Left colon (tissue), 2 donors: Measurements from ENCODE around the gene PRR15L. TPM values are rescaled to one million over a fixed set of nuclear protein-coding genes. Genes with fewer than 3 reads are reported as not detected.
"Not testable (repeated sequence)": the region's sequence is repeated elsewhere in the genome, so short reads cannot be mapped to it uniquely, and the experiment has no call there.

Experiments used
- ATAC-seq: fragments of 200-7000 bp; cut with Tn5 transposase; one replicate; pipeline ENCODE4 v1.9.1; 2020; ENCODE audit warnings: mild to moderate bottlenecking, moderate library complexity
- DNase-seq, 2 donors: peaks; one replicate each; pipeline ENCODE4 v3.0.0-alpha.2; 2020
- intact Hi-C, 2 donors: fragments of 100-400 bp; cut with DNase I in 1 of 2; cut with micrococcal nuclease in 1 of 2; formaldehyde crosslinking; loops; one replicate each; pipeline versions ENCODE4 v1.11.2 to v1.14.0; 2022; cut with DNase I, micrococcal nuclease
- total RNA-seq, 2 donors: library from RNA; stranded (reverse); fragmentation: NEBNext Ultra II Directional; extraction: Animal tissue kit (Norgen Biotek cat#: 25700); gene quantifications; one replicate each; pipeline ENCODE4 v1.2.1, GENCODE V29; 2021
- donor health status: DM: no; HTN: no; CAD: no.
- donor health status: DM: yes; HTN: yes; CAD: no.

The PRR15L gene
- total RNA-seq, 2 donors from 2014 or later: 237 to 279 TPM

DNA sequence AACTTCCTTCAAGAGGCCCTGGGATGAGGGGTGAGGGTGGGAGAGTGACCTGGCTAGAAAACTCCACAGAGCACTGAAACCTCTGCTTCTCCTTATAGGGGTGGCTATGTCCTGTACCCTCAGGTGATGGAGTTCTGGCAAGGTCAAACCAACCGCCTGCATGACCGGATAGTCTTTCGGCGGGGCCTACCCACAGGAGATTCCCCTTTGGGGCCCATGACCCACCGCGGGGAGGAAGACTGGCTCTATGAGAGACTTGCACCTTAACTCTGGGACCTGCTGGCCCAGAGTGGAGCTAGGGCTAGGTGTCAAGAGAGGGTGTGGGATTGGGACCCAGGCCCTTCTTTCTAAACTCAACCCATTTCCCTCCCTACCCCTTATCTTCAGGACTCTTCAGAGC is 11.2 kb downstream of the PRR15L start:
- intact Hi-C loops: loop anchor here in 1 of 2 donors (10.0 kb wide), 1 partner anchor 102 kb away; the partner anchor contains the start of gene SCRN2
- DNase-seq (peak in 1 of 2 donors; percentile 43), ATAC-seq (no peak)

DNA sequence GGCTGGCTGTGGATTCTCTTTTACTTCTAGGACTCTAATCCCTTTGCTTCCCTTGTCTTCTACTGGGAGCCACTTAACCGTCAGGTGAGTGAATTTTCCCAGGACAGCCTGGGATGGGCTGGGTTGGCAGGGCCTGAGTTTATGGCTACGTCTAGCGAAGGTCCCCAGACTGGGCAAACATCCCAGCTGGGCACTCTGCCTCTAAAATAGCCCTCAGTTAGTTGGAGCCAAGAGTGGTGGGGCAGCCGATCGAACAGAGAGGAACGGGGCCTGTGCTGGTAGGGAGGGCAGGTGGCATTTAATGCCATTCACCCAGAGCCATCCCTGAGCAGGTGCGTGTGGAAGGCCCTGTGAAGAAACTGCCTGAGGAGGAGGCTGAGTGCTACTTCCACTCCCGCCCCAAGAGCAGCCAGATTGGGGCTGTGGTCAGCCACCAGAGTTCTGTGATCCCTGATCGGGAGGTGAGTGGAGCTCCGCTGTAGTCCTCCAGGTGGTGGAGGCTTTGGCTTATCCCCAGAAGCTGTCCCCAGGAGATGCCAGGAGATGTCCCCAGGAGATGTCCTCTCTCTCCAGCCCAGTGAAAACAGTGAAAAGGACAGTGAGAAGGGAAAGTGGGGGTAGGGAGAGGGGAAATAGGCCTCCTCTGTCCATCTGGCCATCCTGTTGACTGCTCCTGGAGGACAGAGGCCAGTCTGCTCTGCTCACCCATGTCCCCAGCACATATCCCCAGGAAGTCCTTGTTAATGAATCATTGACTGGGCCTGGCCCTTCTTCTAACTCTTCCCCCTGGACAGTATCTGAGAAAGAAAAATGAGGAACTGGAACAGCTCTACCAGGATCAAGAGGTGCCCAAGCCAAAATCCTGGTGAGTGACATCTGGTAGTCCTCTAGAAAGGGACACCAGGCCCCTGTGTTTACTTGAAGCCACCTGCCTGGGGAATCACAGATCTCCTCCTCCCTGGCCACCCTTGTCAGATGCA is 11.9 kb downstream of the PRR15L start:
- DNase-seq (peak in 1 of 2 donors; percentile 46), ATAC-seq (peak; percentile 1)
- intact Hi-C loops: loop anchor here in 1 of 2 donors (10.0 kb wide), 1 partner anchor 101 kb away; the partner anchor contains the start of gene SCRN2

DNA sequence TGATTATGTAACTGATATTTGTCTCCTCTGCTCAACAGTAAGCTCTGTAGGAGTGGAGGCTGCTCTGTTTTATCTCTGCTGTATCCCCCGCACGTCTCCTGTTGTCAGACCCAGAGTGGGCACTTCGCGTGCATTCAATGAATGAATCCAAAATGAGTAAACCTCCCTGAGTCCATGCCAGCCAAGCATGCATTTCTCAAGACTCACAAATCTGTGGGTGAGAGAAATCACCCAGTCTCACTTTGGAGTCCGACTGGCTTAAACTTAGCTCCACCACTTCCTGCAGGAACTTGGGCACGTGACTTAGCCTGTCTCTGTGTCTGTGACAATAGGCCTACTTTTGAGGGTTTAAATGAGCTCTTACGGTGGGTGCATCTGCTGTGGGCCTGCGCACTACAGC is 12.6 kb downstream of the PRR15L start:
- DNase-seq (no peak), ATAC-seq (no peak)
- intact Hi-C loops: loop anchor here in 1 of 2 donors (10.0 kb wide), 1 partner anchor 100 kb away; the partner anchor contains the start of gene SCRN2

DNA sequence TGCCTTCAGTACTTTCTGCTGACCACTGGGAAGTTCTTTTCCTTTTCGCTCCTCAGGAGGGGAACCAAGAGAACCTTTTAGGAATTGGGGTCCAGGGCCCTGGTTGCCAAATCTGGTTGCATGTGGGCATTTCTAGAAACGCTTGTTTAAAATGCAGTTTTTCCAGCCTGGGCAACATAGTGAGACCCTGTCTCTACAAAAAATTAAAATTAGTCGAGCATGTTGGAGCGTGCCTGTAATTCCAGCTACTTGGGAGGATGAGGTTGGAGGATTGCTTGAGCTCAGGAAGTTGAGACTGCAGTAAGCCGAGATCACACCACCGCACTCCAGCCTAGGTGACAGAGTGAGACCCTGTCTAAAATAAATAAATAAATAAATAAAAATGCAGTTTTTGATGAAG is 15.1 kb downstream of the PRR15L start:
- no peak for ATAC-seq
- no peak for DNase-seq
- intact Hi-C loops: loop anchor here in 1 of 2 donors (10.0 kb wide), 1 partner anchor 98 kb away; the partner anchor contains the start of gene SCRN2

DNA sequence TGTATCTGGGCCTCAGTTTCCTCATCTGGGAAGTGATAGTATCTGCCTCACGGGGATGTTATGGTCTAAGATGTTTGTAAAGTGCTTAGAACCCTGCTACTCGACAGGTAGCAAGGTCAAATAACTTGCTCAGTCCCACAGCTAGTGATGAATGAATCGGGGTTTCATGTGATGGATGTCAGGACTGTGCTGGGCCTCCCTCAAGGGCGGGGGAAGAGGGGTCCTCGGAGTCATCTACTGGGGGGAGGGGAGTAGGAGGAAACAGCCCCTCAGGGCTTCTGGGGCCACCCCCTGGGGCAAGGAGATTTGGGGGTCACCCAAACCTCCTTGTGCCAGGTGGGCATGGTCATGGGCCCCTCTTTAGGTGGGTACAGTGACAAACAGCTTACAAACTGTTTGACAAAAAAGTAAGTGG is 15.6 kb downstream of the PRR15L start:
- ATAC-seq: no peak
- intact Hi-C loops: loop anchor here in 1 of 2 donors (10.0 kb wide), 1 partner anchor 97 kb away; the partner anchor contains the start of gene SCRN2
- DNase-seq: no peak

DNA sequence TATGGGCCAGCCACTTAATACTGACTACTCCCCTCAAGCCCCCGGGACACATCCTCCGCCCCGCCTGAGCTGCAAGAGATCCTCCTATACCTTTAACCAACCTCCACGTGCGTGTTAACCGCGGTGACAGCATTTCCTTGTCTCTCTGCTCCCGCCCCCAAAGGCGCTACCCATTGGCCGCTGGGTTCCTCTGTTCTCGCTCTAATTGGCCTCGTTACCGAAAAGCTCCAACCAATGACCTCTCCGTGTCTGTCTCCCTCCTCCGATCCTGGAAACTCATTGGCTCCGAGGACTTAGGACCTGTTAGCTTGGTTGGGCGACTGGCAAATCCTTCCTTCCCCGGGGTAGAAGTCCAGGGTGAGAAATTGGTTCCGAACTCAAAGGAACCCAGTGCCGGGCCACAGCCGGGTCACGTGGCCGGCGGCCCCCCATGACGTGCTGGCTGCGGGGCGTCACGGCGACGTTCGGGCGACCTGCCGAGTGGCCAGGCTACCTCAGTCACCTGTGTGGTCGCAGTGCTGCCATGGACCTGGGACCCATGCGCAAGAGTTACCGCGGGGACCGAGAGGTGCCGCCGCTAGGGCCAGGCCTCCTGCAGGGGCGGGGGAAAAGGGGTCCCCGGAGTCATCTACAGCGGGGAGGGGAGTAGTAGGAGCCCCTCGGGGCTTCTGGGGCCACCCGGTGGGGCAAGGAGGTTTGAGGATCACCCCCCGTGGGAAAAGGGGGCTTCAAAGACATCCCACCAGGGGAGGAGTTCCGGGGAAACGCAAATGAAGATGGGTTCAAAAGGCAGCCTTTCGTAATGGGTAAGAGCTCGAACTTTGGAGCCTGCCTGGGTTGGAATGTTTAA is 16.2 kb downstream of the PRR15L start, which contains the start of gene PNPO:
Gene PNPO (plus strand): TSS at position 326 of the 850 bp plus-strand sequence. CDS start 105 bp downstream, at position 431.
- DNase-seq (peak; percentile 93 to 97), ATAC-seq (peak; percentile 83)
- intact Hi-C loops: loop anchor here in 1 of 2 donors (10.0 kb wide), 1 partner anchor 97 kb away; the partner anchor contains the start of gene SCRN2

DNA sequence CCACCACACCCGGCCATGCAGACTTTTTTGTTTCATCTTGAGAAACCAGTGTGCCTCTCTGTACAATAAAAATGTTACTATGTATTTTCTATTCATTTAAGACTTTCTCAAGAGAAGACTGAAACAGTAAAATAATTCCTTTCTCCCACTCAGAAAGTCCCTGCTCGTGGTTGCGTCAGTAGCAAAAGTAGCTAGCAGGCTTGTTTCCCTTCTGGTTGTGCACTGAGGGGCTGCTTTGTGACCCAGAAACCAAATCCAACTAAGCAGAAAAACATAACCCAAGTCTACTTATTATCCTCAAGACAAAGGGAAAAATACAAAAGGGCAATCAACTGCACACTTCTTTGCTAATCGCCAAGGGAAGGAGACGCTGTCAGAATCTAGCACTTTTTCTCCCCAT is 19.7 kb downstream of the PRR15L start:
- intact Hi-C loops: no loop called here
- ATAC-seq (no peak), DNase-seq (no peak)

DNA sequence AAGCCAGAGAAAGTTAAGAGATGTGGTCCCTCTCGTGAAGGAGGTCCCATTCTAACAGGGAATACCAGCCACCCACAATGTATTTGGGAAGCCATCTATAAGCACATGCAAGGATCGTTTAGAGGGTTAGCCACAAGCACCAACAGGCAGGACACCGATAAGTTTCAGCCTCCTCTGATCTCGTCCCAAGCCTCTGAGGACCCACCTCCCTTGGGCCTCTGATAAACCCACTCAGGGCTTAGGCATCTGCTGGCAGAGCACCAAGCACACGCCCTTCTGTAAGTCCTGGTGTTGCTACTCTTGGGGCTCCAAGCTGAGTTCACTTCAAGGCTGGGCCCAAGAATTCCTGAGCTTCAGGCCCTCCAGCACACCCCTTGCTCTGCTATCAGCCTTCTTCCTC is 21.7 kb downstream of the PRR15L start:
- DNase-seq (no peak), ATAC-seq (no peak)
- intact Hi-C loops: no loop called here

DNA sequence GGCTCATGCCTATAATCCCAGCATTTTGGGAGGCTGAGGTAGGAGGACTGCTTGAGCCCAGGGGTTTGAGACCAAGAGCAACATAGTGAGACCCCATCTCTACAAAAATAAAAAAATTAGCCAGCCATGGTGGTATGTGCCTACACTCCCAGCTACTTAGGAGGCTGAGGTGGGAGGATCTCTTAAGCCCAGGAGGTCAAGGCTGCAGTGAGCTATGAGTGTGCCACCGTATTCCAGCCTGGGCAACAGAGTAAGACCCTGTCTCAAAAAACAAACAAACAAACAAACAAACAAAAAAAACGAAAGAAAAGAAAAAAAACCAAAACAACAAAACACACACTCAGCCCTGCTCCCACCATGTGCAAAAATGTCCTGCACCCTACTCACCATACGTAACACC is 22.2 kb downstream of the PRR15L start:
- DNase-seq, intact Hi-C loops, ATAC-seq: not testable (repeated sequence)

DNA sequence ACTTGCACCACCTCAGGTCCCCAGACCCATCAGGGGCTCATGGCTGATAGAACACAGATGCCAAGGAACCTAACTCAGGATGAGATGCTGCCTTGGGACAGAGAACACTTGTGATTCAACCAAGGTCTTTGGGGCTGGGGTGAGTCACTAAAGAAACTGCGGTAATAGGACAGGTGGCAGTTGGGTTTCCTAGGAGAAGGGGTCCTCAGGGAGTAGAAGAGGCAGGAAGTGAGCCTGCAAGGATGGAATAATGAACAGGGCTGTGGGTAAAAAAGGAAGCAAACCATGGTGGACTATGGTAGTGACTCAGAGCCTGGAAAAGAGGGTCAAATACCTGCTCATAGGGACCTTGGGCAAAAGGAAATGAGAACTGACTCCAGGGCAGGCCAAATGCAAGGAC is 22.8 kb downstream of the PRR15L start:
- DNase-seq (no peak), ATAC-seq (no peak)
- intact Hi-C loops: no loop called here

DNA sequence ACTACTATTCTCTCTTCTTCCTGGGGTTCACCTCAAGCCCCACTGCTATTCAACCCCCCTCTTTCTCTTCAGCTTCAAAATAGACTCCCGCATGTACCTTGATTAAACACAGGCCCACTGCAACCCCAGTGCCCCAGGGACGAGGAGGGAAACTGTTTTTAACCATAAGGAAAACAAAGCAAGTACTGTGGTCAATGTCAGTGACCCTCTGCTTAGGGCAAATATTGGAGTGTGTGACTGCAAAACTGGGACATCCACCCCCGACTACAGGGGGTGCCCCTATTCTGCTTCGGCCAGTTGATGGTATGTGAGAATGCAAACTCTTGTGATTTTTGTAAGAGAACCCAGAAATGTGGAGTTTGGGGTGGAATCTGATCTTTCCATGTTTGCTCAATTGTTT is 25.8 kb downstream of the PRR15L start:
- DNase-seq (no peak), ATAC-seq (no peak)
- intact Hi-C loops: no loop called here

DNA sequence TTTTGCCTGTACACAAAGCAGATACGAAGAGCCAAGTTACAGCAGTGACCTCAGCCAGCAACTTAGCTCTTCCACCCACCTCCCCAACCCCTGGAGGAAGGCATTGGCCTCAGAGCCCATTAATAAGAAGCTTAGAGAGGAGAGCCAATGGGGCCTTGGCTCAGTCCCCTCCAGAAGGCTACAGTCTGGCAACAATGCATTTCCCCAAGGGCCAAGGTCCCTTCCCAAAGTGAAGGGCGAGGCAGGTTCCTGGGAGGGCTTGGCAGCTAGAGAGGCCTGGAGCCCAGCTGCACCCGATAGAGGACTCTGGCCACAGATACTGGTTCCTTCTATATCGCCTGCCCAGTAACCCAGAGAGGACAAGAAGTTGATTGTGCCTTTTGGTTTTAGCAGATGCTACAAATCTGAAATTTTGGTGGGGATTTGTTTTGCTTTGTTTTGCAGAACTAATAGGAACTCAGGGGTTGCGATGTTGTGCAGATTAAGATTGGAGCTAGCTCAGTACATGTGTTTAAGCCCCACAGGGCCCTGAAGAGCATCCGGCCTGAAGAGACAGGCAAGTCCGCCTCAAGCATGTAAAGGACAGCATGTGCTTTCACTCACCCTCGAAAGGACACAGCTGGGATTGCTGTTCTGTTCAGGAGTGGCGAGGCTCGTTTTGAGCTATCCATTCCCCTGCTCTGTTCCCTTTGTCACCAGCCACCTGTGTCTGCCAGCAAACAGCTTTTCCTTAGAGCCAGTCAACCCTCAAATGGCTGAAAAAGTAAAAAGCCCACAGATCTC is 28.3 kb downstream of the PRR15L start:
- ATAC-seq (peak; percentile 82), DNase-seq (no peak)
- intact Hi-C loops: no loop called here

DNA sequence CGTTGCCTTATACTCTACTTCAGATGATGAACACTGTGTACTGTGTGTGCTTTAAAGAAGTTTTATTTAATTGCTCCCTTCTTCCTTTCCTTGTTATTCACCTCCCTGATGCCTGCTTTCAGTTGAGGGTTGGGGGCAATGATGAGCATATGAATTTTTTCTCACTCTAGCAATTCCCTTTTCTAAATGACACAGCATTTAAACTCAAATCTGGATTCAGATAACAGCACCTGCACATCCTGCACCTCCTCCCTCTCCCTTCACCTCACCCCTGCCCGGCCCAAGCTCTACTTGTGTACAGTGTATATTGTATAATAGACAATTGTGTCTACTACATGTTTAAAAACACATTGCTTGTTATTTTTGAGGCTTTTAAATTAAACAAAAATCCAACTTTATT is 29.3 kb downstream of the PRR15L start:
- intact Hi-C loops: no loop called here
- ATAC-seq: no peak

DNA sequence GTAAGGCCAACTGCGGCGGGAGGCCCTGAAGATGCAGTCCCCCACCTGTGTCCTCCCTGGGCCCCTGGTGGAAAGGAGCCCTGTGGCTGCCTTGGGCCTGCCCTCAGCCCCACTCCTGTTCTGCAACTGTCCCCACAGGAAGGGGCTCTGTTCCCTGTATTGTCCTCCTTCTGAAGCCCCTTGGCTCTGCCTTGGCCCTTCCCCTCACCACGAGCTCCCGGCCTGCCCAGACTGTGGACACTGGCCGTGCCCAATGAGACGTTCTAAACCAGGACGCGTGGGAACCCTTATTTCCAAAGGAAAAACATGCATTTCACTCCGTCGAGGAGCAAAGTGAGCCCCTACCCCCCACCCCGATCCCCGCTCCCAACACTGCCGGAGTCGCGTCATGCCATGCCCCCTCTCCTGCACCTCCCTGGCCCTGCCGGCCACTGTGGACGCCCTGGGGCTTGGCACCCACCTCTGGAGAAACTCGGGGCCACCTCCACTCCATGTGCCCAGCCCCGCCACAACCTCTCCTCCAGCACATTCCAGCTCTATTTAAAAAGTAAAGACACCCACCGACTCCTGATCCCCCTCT is 29.8 kb downstream of the PRR15L start:
- ATAC-seq: no peak
- intact Hi-C loops: no loop called here
- DNase-seq: no peak

More for the DNA sequence above, 29.3 kb downstream of the PRR15L start:
- no peak for DNase-seq

DNA sequence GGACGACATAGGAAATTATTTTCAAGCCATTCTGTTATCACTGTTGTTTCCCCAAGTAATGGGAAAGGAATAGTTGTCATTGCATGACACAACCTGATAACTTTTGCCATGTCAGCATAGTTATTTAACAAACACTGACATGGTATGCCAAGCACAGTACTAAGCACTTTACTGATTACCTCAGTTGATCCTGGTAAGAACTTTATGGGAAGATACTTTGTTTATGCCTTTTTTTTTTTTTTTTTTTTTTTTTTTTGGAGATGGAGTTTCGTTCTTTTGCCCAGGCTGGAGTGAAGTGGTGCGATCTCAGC is 32.0 kb downstream of the PRR15L start:
- intact Hi-C loops: no loop called here
- DNase-seq (no peak), ATAC-seq (no peak)

DNA sequence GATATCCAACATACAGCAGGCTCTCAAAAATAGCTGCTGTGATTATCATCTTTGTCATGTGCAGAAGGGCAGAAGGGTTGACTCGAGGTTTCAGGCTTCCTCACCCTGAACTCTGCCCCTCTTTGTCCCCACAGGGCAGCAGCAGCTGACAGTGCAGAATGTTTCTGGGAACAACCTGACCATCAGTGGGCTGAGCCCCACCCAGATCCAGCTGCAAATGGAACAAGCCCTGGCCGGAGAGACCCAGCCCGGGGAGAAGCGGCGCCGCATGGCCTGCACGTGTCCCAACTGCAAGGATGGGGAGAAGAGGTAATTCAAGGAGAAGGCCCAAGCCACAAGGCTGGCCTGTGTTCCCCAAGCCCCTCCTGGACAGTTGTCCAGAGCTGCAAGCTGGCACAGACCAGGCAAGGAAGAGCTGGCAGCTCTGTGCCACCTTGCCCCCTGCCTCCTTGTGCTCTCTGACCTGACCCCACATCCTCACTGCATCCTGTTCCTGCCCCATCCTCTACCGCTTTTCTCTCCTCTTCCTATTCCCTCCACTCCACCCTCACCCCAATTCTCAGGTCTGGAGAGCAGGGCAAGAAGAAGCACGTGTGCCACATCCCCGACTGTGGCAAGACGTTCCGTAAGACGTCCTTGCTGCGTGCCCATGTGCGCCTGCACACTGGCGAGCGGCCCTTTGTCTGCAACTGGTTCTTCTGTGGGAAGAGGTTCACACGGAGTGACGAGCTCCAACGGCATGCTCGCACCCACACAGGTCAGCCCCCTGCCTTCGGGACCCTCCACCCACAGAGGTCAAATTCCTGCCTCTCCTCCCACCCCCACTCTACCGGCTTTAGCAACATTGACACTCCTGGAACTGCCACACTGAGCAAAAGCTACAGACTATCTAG is 32.7 kb downstream of the PRR15L start:
- no peak for ATAC-seq
- DNase-seq: no peak
- intact Hi-C loops: no loop called here

DNA sequence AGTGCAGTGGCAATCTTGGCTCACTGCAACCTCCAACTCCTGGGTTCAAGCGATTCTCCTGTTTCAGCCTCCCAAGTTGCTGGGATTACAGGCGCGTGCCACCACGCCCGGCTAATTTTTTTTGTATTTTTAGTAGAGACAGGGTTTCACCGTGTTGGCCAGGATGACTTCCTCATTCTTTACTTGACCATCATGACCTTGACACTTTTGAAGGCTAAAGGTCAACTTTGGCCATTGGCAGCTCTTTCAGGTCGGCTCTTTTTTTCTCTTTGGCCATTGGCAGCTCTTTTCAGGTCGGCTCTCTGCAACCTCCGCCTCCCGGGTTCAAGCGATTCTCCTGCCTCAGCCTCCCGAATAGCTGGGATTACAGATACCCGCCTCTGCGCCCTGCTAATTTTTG is 37.8 kb downstream of the PRR15L start:
- DNase-seq, ATAC-seq, intact Hi-C loops: not testable (repeated sequence)
